AG04450 (cell line): ENCODE data around the gene PDIK1L. TPM values are rescaled to one million over a fixed set of nuclear protein-coding genes. Genes with fewer than 3 reads are reported as not detected.

Experiments
- CTCF ChIA-PET: fragments of 300-600, 350-600 bp; formaldehyde crosslinking; extraction: SDS; loops from one replicate; lab custom pipeline; 2022; ENCODE audit warnings: antibody characterized with exemption, inconsistent platforms; lab: Charles Lee
- POLR2A ChIA-PET: fragments of 350-600 bp; formaldehyde crosslinking; extraction: SDS; loops from one replicate; lab custom pipeline; 2021; ENCODE audit warnings: antibody characterized with exemption, inconsistent platforms; lab: Yijun Ruan, JAX
- DNase-seq: peaks from one replicate; pipeline ENCODE4 v3.0.0-alpha.2; 2011; ENCODE audit warnings: low read depth, low spot score
- H3K27ac ChIP-seq: one replicate; pipeline ENCODE4 v1.5.1; 2012; ENCODE audit warnings: low read depth, low read length, control low read depth
- H3K27me3 ChIP-seq: one replicate; pipeline ENCODE4 v1.6.0; 2012; ENCODE audit warnings: low read length; ENCODE audit not compliant: control insufficient read depth, insufficient read depth
- H3K4me3 ChIP-seq: 2 replicates; pipeline ENCODE4 v1.5.1; 2011; ENCODE audit warnings: mild to moderate bottlenecking, low read depth, low read length, control low read depth
- H3K9me3 ChIP-seq: 2 replicates; pipeline ENCODE4 v1.5.1; 2012; ENCODE audit warnings: low read length; ENCODE audit not compliant: control insufficient read depth, insufficient read depth
- CTCF ChIP-seq: IDR thresholded peaks from 2 replicates; pipeline ENCODE4 v1.5.1; 2011; ENCODE audit warnings: low read depth, low read length, control low read depth, inconsistent platforms
- polyA plus RNA-seq: library from polyadenylated mRNA; depleted of rRNA; stranded (reverse); fragments of >200 nt; gene quantifications from 2 replicates; pipeline ENCODE4 v1.2.3, GENCODE V29; 2011

Gene PDIK1L
- polyA plus RNA-seq, 1 experiment = 2.9 TPM

- POLR2A ChIA-PET = interaction anchor here (0.7 kb wide), 1 partner anchor 388 kb away, joined by 6 read pairs; no protein-coding TSS in a partner anchor
- Histone ChIP-seq H3K27ac (no peak overlapping the region), H3K4me3 (no peak overlapping the region), H3K9me3 (no peaks in the 10 kb centered on the region), H3K27me3 (peaks cover 6% of the 10 kb centered on the region)
- TF ChIP-seq CTCF = peak; percentile 14; the same call in 1 of the 2 replicates
- CTCF ChIA-PET = interaction anchor here (0.7 to 6.2 kb wide), 7 partner anchors 19 to 107 kb away, joined by 3 to 65 read pairs (median 6); no protein-coding TSS in a partner anchor
- no peak for DNase-seq
These were observed 30.5 kb downstream of the PDIK1L start for GRCh38 chr1:26142159-26142558.

GRCh38 chr1:26145041-26145959 lies 33.7 kb downstream of the PDIK1L start:
- Histone ChIP-seq H3K27ac (no peak overlapping the region), H3K4me3 (no peak overlapping the region), H3K27me3 (peaks cover 12% of the 10 kb centered on the region), H3K9me3 (no peaks in the 10 kb centered on the region)
- DNase-seq = peak; percentile 61
- ChIA-PET POLR2A (interaction anchor here (0.5 to 1.3 kb wide), 3 partner anchors 15 to 109 kb away, joined by 3 to 6 read pairs (median 3); partner anchors contain the start of gene PDIK1L), CTCF (interaction anchor here (0.5 to 6.2 kb wide), 35 partner anchors 10 to 1205 kb away, joined by 3 to 65 read pairs (median 6); partner anchors contain the start of genes CATSPER4, CEP85 and PDIK1L)
- peak; percentile 78 for TF ChIP-seq CTCF

GRCh38 chr1:26145960-26146294 lies 34.3 kb downstream of the PDIK1L start:
- no peak overlapping the region for H3K4me3 ChIP-seq
- ChIA-PET CTCF (interaction anchor here (0.6 to 6.2 kb wide), 18 partner anchors 10 to 260 kb away, joined by 3 to 65 read pairs (median 8); partner anchors contain the start of gene PDIK1L), POLR2A (no interaction called here)
- no peak for TF ChIP-seq CTCF
- H3K27ac ChIP-seq = no peak overlapping the region
- peaks cover 16% of the 10 kb centered on the region for H3K27me3 ChIP-seq
- no peaks in the 10 kb centered on the region for H3K9me3 ChIP-seq
- DNase-seq = no peak

- Histone ChIP-seq H3K9me3 (no peaks in the 10 kb centered on the region), H3K27me3 (peaks cover 23% of the 10 kb centered on the region), H3K27ac (no peak overlapping the region), H3K4me3 (no peak overlapping the region)
- CTCF ChIA-PET = interaction anchor here (1.0 kb wide), 1 partner anchor 85 kb away, joined by 3 read pairs; the partner anchor contains the start of gene CEP85
- no peak for DNase-seq
- POLR2A ChIA-PET = no interaction called here
- no peak for TF ChIP-seq CTCF
These were observed 37.3 kb downstream of the PDIK1L start for GRCh38 chr1:26148887-26149286.
